Parathyroid adenoma (tissue), 2 donors: ENCODE measurements around the gene FUT7.

Experiments
- H2AFZ ChIP-seq: fragments of 300-600 bp; sonication (generic); one replicate; pipeline ENCODE4 v1.7.0; 2017; ENCODE audit warnings: antibody characterized with exemption, mild to moderate bottlenecking
- H3K27ac ChIP-seq: fragments of 300-600 bp; sonication (generic); one replicate; pipeline ENCODE4 v1.7.0; 2017
- H3K27me3 ChIP-seq: fragments of 300-600 bp; sonication (generic); one replicate; pipeline ENCODE4 v1.7.0; 2017; ENCODE audit warnings: low read length; ENCODE audit not compliant: control insufficient read depth, insufficient read depth
- H3K36me3 ChIP-seq: fragments of 300-600 bp; sonication (generic); one replicate; pipeline ENCODE4 v1.7.0; 2017; ENCODE audit warnings: low read length; ENCODE audit not compliant: control insufficient read depth, insufficient read depth
- H3K4me1 ChIP-seq: fragments of 300-600 bp; sonication (generic); one replicate; pipeline ENCODE4 v1.7.0; 2017; ENCODE audit warnings: control low read depth
- H3K4me2 ChIP-seq: fragments of 300-600 bp; sonication (generic); one replicate; pipeline ENCODE4 v1.7.0; 2017; ENCODE audit warnings: low read length
- H3K4me3 ChIP-seq: fragments of 300-600 bp; sonication (generic); one replicate; pipeline ENCODE4 v1.7.0; 2017; ENCODE audit warnings: low read depth, low read length
- H3K79me2 ChIP-seq: fragments of 300-600 bp; sonication (generic); one replicate; pipeline ENCODE4 v1.7.0; 2017; ENCODE audit warnings: control low read depth
- H3K9ac ChIP-seq: fragments of 300-600 bp; sonication (generic); one replicate; pipeline ENCODE4 v1.7.0; 2017; ENCODE audit warnings: mild to moderate bottlenecking
- H3K9me3 ChIP-seq: fragments of 300-600 bp; sonication (generic); one replicate; pipeline ENCODE4 v1.7.0; 2017; ENCODE audit warnings: low read length; ENCODE audit not compliant: control insufficient read depth
- TF ChIP-seq, protein P1 (sequence below): fragments of 300-600 bp; sonication (generic); IDR thresholded peaks from one replicate; pipeline ENCODE4 v1.7.0; 2017; ENCODE audit warnings: antibody characterized with exemption, mild to moderate bottlenecking
- donor health status: primary hyperparathyroidism.

Gene FUT7

DNA sequence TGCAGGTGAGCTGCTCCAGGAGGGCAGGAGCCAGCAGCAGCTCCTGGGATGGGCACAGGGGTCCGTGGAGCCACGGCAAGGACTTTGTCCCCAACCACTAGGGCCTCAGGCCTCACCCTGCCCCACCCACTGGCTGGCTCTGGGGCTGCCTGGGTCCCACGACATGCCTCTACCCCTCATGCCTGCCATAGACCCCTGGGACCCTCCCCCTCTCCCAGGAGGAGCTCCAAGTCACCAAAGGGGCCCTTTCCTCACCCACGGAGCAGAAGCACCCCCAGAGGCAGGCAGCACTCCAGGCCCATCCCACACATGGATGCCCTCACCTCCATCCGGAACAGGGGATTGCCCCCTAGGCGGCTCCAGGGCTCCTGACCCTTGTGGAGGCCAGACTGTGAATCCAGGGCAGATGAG is 10.3 kb downstream of the FUT7 start:
- no peak overlapping the region for H3K27ac ChIP-seq
- H3K36me3 ChIP-seq, result no peaks in the 10 kb centered on the region
- H3K4me1 ChIP-seq, result peaks cover 4% of the 10 kb centered on the region
- no peak overlapping the region for H3K9ac ChIP-seq
- no peaks in the 10 kb centered on the region for H3K9me3 ChIP-seq
- H3K4me2 ChIP-seq, result no peak overlapping the region
- TF ChIP-seq, protein P1, sequence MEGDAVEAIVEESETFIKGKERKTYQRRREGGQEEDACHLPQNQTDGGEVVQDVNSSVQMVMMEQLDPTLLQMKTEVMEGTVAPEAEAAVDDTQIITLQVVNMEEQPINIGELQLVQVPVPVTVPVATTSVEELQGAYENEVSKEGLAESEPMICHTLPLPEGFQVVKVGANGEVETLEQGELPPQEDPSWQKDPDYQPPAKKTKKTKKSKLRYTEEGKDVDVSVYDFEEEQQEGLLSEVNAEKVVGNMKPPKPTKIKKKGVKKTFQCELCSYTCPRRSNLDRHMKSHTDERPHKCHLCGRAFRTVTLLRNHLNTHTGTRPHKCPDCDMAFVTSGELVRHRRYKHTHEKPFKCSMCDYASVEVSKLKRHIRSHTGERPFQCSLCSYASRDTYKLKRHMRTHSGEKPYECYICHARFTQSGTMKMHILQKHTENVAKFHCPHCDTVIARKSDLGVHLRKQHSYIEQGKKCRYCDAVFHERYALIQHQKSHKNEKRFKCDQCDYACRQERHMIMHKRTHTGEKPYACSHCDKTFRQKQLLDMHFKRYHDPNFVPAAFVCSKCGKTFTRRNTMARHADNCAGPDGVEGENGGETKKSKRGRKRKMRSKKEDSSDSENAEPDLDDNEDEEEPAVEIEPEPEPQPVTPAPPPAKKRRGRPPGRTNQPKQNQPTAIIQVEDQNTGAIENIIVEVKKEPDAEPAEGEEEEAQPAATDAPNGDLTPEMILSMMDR, result no peak
- H3K4me3 ChIP-seq, result no peak overlapping the region
- H3K79me2 ChIP-seq, result no peaks in the 10 kb centered on the region
- H3K27me3 ChIP-seq, result no peaks in the 10 kb centered on the region
- no peak overlapping the region for H2AFZ ChIP-seq

DNA sequence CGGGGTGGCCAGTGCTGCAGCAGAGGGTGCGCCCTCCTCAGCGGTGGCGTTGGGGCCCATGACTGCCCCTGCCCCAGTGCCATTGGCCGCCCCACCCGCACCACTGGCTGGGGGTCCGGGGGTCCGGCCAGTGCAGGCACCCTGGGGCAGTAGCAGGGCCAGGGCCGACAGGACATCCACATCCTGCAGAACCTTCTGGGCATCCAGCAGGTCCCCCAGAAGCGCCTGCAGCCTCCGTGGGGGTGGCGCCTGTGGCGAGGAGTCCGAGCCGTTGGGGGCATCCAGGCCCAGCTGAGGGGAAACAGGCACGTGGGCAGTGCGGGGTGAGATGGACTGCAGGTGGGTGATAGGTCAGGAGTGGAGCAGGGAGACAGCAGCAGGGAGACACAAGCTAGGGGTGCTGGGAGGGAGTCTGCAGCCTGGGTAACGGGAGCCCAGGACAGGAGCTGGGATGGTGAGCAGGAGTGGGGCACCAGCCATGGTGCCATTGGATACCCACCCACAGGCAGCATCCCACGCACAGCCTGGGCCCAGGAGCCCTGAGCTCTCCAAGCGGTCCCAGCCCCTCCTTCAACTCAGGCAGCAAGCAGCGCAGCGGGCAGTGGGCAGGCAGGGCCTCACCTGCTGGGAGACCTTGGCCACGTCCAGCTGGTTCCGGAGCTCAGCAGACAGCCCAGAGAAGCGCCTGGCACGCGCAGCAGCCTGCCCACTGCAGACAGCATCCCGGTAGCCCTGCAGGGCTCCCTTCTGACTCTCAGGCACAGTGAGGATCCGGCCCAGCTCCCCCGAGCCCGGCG is 10.9 kb downstream of the FUT7 start:
- Histone ChIP-seq H3K4me3 (no peak overlapping the region), H3K27me3 (no peaks in the 10 kb centered on the region), H3K9me3 (no peaks in the 10 kb centered on the region), H3K4me2 (no peak overlapping the region), H3K4me1 (peaks cover 1% of the 10 kb centered on the region), H2AFZ (no peak overlapping the region), H3K36me3 (no peaks in the 10 kb centered on the region), H3K79me2 (no peaks in the 10 kb centered on the region), H3K9ac (no peak overlapping the region), H3K27ac (no peak overlapping the region)
- TF ChIP-seq, protein P1, result no peak

DNA sequence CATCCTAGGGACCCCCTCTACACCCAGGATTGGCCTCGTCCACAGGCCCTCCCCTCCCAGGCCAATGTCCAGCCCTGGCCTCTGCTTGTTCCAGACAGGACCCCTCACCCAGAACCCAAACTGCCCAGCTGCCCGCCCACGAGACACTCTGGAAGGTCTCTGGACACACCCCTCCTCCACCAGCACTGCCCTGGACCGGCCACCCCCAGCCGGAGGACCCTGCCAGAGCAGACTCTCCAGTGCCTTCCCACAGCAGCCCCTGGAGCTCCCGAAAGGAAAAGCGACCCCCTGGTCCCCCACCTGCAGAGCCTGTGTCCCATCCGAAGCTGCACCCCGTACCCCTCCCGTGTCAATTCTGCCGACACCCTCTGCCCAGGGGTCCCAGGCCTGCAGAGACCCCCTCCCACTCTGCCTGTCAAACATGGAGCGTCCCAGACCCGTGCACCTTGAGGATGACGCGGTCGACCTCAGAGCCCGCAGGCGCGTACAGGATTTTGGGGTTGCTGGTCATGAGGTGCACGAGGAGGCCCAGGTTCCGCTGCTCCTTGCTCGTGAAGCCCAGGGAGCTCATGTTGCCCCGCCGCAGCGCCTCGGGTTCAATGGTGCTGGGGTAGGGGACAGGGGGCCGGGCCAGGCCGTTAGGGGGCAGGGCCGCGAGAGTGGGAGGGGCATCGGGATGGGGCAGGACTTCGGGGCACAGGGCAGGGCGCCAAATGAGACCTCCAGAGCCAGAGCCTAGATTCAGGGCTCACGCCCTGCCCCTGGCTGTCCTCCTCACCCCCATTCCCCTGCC is 11.8 kb downstream of the FUT7 start:
- H3K79me2 ChIP-seq, result no peaks in the 10 kb centered on the region
- H3K27me3 ChIP-seq, result no peaks in the 10 kb centered on the region
- no peak overlapping the region for H3K4me2 ChIP-seq
- TF ChIP-seq, protein P1, result no peak
- no peak overlapping the region for H3K9ac ChIP-seq
- H3K36me3 ChIP-seq, result no peaks in the 10 kb centered on the region
- no peak overlapping the region for H2AFZ ChIP-seq
- H3K4me1 ChIP-seq, result no peaks in the 10 kb centered on the region
- no peak overlapping the region for H3K4me3 ChIP-seq
- no peak overlapping the region for H3K27ac ChIP-seq
- H3K9me3 ChIP-seq, result no peaks in the 10 kb centered on the region

DNA sequence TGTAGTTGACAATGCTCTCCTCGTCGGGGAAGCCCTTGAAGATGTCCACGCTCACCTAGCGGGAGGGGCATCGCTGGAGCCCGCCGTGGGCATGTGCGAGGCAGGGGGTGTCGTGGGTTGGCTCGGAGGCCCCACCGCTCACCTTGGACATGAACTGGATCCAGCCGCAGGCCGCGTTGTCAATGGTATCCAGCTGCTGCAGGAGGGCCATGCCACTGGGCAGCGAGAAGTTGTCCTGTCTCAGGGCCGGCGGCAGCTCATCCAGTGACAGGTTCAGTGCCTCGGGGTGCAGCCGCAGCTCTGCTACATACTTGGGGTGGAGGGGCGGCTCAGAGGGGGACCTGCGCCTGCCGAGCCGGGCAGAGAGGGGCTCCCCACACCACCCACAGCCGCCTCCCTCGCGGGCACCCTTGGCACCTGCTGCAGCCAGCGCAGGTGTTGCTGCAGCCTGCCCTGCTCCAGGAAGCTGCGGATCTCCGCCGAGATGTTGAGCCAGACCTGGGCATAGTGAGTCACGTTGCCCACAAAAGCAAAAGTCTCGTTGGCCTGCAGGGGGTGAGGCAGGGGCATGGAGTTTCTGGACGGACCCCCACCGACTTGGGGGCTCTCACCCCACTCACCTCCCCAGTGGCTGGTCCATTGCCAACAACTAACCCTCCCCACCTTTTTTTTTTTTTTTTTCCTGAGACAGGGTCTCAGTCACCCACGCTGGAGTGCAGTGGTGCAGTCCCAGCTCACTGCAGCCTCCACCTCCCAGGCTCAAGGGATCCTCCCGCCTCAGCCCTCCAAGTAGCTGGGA is 12.9 kb downstream of the FUT7 start:
- H3K9ac ChIP-seq, result no peak overlapping the region
- TF ChIP-seq, protein P1, result no peak
- no peak overlapping the region for H3K27ac ChIP-seq
- H3K4me2 ChIP-seq, result no peak overlapping the region
- H3K36me3 ChIP-seq, result no peaks in the 10 kb centered on the region
- H3K79me2 ChIP-seq, result no peaks in the 10 kb centered on the region
- no peaks in the 10 kb centered on the region for H3K27me3 ChIP-seq
- no peak overlapping the region for H2AFZ ChIP-seq
- no peaks in the 10 kb centered on the region for H3K9me3 ChIP-seq
- no peaks in the 10 kb centered on the region for H3K4me1 ChIP-seq
- H3K4me3 ChIP-seq, result no peak overlapping the region
